Measurements from ENCODE around the gene AFMID. TPM values are rescaled to one million over a fixed set of nuclear protein-coding genes. Genes with fewer than 3 reads are reported as not detected.
A peak's percentile ranks its signal among the peaks of the same experiment; 100 is the strongest.

Gene AFMID
- total and polyA plus RNA-seq, 9 of the 15 experiments (the other 6 are each of a cell fraction or from before 2014, with no cell fraction given): 62.1 to 188 (median 74.4) TPM

- TF ChIP-seq BRF2 (IDR thresholded peaks at IDR 0.05; ENCODE audit: borderline replicate concordance, insufficient read depth, insufficient read length) (no peak), SFPQ (IDR thresholded peaks at IDR 0.05; ENCODE audit: low read depth, low read length) (no peak), RB1 (IDR thresholded peaks at IDR 0.05; ENCODE audit: low read depth) (peak; percentile 95), ZNF395 (CRISPR knock-in tag; IDR thresholded peaks at IDR 0.05) (no peak), ELF2 (CRISPR knock-in tag; IDR thresholded peaks at IDR 0.05) (no peak), PML (IDR thresholded peaks at IDR 0.05; ENCODE audit: low read length) (no peak), CTBP1 (IDR thresholded peaks at IDR 0.05; ENCODE audit: borderline replicate concordance) (peak; percentile 87), ARHGAP35 (IDR thresholded peaks at IDR 0.05; ENCODE audit: partially characterized antibody) (no peak), CHCHD3 (CRISPR knock-in tag; IDR thresholded peaks at IDR 0.05) (no peak), ZNF280B (CRISPR knock-in tag; IDR thresholded peaks at IDR 0.05) (no peak), NR2C2 (CRISPR knock-in tag; IDR thresholded peaks at IDR 0.05) (no peak), NR2C2 (tag; IDR thresholded peaks at IDR 0.05) (peak; percentile 30; the same call in 1 of the 2 replicates), NRF1 (conservative IDR thresholded peaks at IDR 0.05 in 1 of 2, IDR thresholded peaks at IDR 0.05 in 1 of 2) (peak in 1 of 2 experiments; percentile 60; a peak in 2 of 4 replicates), CBX1 (IDR thresholded peaks at IDR 0.05; ENCODE audit: low read depth) (0 out of 2 replicates have a peak, but pooled peaks have one; percentile 50), RHOXF2B (CRISPR knock-in tag; conservative IDR thresholded peaks at IDR 0.05) (no peak), ZFP36 (IDR thresholded peaks at IDR 0.05; ENCODE audit: low read depth, low read length, partially characterized antibody) (peak; percentile 79), JUN (IDR thresholded peaks at IDR 0.05; ENCODE audit: borderline replicate concordance, low read depth, low read length) (peak; percentile 39; the same call in 1 of the 2 replicates), JUN (CRISPR knock-in tag; IDR thresholded peaks at IDR 0.05; ENCODE audit: borderline replicate concordance) (no peak), HES1 (IDR thresholded peaks at IDR 0.05; ENCODE audit: low read depth) (no peak), CBFA2T3 (IDR thresholded peaks at IDR 0.05) (no peak), BRF1 (IDR thresholded peaks at IDR 0.05; ENCODE audit: borderline replicate concordance, extremely low read depth, insufficient read length) (no peak), CREBBP (IDR thresholded peaks at IDR 0.05; ENCODE audit: low read depth, low read length) (no peak), SAFB (IDR thresholded peaks at IDR 0.05; ENCODE audit: borderline replicate concordance, low read depth, low read length) (peak; percentile 2; the same call in 1 of the 2 replicates)
These were observed 18.8 kb upstream of the AFMID start, which contains the start of gene SYNGR2 (continued) for GRCh38 chr17:78168242-78168902.
